SJSA1 (cell line): ENCODE results near the gene KCNH8. TPM values are rescaled to one million over a fixed set of nuclear protein-coding genes. Genes with fewer than 3 reads are reported as not detected.
A peak's percentile ranks its signal among the peaks of the same experiment; 100 is the strongest.
"Not testable (repeated sequence)": the region's sequence is repeated elsewhere in the genome, so short reads cannot be mapped to it uniquely, and the experiment has no call there.

Source experiments
- DNase-seq, 2 experiments: peaks; one replicate each; pipeline ENCODE4 v3.0.0-alpha.2; 2015 to 2020; ENCODE audit warnings: low spot score in 2 of 2, low read depth in 1 of 2
- H3K27ac ChIP-seq: fragments of 250-450 bp; sonication (Bioruptor Pico); 2 replicates; pipeline ENCODE4 v1.5.1; 2020; ENCODE audit warnings: mild to moderate bottlenecking, moderate library complexity
- H3K27me3 ChIP-seq: fragments of 250-450 bp; sonication (Bioruptor Pico); replicated peaks from 2 replicates; pipeline ENCODE4 v1.5.1; 2020; ENCODE audit warnings: mild to moderate bottlenecking, moderate library complexity
- H3K36me3 ChIP-seq: fragments of 250-450 bp; sonication (Bioruptor Pico); 2 replicates; pipeline ENCODE4 v1.5.1; 2020; ENCODE audit warnings: mild to moderate bottlenecking
- H3K4me1 ChIP-seq: fragments of 250-450 bp; sonication (Bioruptor Pico); replicated peaks from 2 replicates; pipeline ENCODE4 v1.6.1; 2021; ENCODE audit warnings: mild to moderate bottlenecking
- H3K4me3 ChIP-seq: fragments of 250-450 bp; sonication (Bioruptor Pico); 2 replicates; pipeline ENCODE4 v1.5.1; 2020; ENCODE audit warnings: mild to moderate bottlenecking
- H3K9me3 ChIP-seq: fragments of 250-450 bp; sonication (Bioruptor Pico); replicated peaks from 2 replicates; pipeline ENCODE4 v1.5.1; 2020; ENCODE audit warnings: mild to moderate bottlenecking
- total RNA-seq: library from RNA; depleted of rRNA; stranded (reverse); fragments of >200 nt; shearing (Covaris generic); gene quantifications from 2 replicates; pipeline ENCODE4 v1.2.3, GENCODE V29; 2014; rRNA removed

KCNH8 gene
- not detected in 2 replicates for total RNA-seq

DNA sequence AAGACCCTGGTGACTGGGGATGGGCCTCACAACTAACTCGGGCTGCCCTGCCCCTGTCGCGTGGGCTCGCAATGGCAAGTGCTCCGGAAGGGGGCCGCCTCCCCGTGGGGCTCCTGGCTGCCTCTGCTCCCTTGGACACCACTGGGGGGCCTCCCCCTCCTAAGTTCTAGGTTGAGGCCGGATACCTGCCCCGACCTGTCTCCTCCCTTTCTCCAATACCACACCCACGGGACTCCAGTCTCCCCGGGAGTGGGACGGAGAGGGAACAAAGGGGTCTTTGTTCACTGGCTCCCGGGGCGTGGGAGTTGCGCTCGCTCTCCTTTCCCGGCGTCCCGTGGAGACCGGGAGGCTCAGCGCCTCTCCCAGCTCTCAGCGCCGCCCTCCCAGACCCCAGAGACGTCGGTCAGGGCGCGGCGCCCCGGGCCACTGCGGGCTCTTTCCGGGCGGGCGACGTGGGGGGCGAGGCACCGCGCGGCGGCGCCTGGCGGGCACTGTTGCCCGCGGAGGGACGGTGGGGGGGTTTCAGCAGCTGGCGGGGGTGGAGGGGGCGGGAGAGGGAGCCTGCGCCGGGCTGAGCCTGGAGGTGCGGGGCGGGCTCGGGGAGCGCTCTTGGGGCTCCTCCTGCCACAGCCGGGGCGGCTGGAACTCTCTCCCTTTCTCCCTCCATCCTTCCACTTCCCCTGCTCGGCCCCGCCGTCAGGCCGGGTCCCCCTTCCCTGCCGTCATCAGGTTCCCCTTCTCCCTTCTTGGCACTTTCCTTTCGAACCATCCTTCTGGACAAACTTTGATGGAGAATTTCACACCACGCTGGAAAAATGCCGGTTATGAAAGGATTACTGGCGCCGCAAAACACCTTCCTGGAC, at the start of gene KCNH8:
KCNH8 (plus strand) TSS at position 606 of the 863 bp plus-strand sequence; CDS start at position 816, 210 bp downstream.
- Histone ChIP-seq H3K4me3 (peak within 1 kb of the TSS; percentile 37), H3K4me1 (peaks cover 10% of the 10 kb centered on the region), H3K27ac (no peak within 1 kb of the TSS), H3K36me3 (no peaks in the 10 kb centered on the region), H3K9me3 (no peaks in the 10 kb centered on the region), H3K27me3 (peaks cover 5% of the 10 kb centered on the region)
- DNase-seq = no peak

GRCh38 chr3:19102654-19103290, 45.5 kb upstream of the KCNH8 start:
- H3K9me3 ChIP-seq, H3K27me3 ChIP-seq, H3K27ac ChIP-seq, H3K4me3 ChIP-seq, H3K4me1 ChIP-seq, DNase-seq, H3K36me3 ChIP-seq: not testable (repeated sequence)

GRCh38 chr3:19103510-19103909, 44.8 kb upstream of the KCNH8 start:
- Histone ChIP-seq H3K27ac (no peak overlapping the region), H3K4me1 (no peaks in the 10 kb centered on the region), H3K36me3 (no peaks in the 10 kb centered on the region), H3K27me3 (no peaks in the 10 kb centered on the region), H3K4me3 (no peak overlapping the region), H3K9me3 (no peaks in the 10 kb centered on the region)
- no peak for DNase-seq

DNA sequence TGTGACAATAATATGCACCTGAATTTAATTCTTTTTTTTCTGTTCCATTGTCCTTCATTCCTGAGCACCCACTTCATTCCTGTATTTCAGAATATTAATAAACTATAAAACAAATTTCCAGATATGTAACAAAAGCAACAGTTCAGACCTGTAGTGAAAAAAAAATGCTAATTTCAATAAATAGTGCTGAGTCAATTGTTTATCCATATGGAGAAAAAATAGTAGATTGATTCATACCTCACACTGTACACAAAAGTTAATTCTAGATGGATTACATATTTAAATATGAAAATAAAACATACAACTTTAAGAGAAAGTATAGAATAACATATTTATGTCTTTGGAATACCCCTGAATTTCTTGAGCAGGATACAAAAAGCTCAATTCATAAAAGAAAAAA, 43.9 kb upstream of the KCNH8 start:
- DNase-seq = no peak

DNA sequence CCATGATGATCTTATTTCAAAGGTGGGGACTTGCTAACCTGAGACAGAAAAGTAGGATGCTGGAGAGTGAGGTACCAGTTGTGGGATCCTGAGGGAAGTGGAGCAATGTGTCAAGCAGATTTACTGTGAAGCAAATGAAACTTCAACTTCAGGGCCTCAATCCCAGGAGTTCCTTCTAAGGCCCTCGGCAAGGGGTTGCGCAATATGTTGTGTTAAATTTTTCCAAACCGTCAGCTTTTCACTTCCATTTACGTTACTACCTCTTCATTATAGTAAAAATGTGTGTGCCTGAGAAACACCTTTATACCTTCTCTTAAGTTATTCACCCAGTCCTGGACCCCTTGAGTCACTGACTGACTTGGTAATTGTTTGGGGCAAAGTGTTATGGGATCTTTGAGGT, 42.5 kb upstream of the KCNH8 start:
- H3K4me3 ChIP-seq = no peak overlapping the region

More for the DNA sequence above, 43.9 kb upstream of the KCNH8 start:
- no peaks in the 10 kb centered on the region for H3K4me1 ChIP-seq
- no peak overlapping the region for H3K27ac ChIP-seq
- H3K9me3 ChIP-seq = no peaks in the 10 kb centered on the region
- no peak overlapping the region for H3K4me3 ChIP-seq
- no peaks in the 10 kb centered on the region for H3K27me3 ChIP-seq
- no peaks in the 10 kb centered on the region for H3K36me3 ChIP-seq

GRCh38 chr3:19106307-19106706, 42.0 kb upstream of the KCNH8 start:
- Histone ChIP-seq H3K27me3 (no peaks in the 10 kb centered on the region), H3K27ac (no peak overlapping the region), H3K36me3 (no peaks in the 10 kb centered on the region), H3K4me3 (no peak overlapping the region), H3K9me3 (no peaks in the 10 kb centered on the region), H3K4me1 (no peaks in the 10 kb centered on the region)
- no peak for DNase-seq

More for the DNA sequence above, 42.5 kb upstream of the KCNH8 start:
- Histone ChIP-seq H3K4me1 (no peaks in the 10 kb centered on the region), H3K27me3 (no peaks in the 10 kb centered on the region), H3K36me3 (no peaks in the 10 kb centered on the region), H3K27ac (no peak overlapping the region), H3K9me3 (no peaks in the 10 kb centered on the region)
- DNase-seq = no peak

DNA sequence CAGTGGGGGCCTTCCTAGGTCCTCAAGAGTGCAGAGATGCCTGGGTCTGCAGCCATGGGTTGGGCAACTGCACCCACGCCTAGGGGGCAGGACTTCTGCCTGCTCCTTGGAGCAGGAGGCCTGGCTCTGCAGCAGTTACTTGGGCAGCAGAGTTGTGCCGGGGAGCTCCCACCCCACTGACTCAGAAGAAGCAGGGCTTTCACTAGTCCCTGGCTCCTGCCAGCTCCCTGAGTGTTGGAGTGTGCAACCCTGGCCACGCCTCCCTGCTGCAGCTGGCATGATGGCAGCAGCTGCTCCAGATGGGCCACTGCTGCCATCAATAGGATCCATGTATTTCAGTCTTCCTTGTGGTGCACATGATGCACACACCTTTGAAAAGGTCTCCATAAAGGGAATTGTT, 40.6 kb upstream of the KCNH8 start:
- Histone ChIP-seq H3K36me3 (no peaks in the 10 kb centered on the region), H3K27me3 (no peaks in the 10 kb centered on the region), H3K27ac (no peak overlapping the region), H3K4me1 (no peaks in the 10 kb centered on the region), H3K4me3 (no peak overlapping the region), H3K9me3 (no peaks in the 10 kb centered on the region)
- no peak for DNase-seq

DNA sequence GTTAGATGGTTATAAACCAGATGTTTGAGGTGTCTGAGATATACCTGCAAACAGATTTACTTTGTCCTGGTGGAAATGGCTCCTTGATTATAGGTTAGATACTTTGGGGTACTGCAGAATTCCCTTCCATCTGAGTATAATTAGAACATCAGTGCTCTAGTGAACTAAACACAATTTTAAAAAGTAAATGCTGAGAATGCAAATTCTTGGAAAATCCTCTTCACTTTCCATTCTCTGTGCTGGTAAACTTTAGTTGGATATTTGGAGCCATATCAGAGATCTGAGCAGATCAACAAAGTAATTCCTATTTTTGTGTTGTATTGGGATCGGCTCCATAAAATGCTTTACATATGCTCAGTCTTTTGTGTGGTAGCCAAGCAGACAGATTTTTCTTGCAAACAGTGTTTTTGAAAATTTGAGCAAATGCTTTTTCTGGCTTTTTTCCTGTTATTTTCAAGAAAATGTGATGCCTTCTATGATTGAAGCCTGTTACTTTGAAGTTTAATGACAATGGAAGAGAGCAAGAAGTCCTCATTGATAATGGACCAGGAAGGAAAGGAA, 37.9 kb upstream of the KCNH8 start:
- no peaks in the 10 kb centered on the region for H3K36me3 ChIP-seq
- H3K27ac ChIP-seq = no peak overlapping the region
- no peak overlapping the region for H3K4me3 ChIP-seq
- H3K4me1 ChIP-seq = no peaks in the 10 kb centered on the region
- H3K9me3 ChIP-seq = no peaks in the 10 kb centered on the region
- no peaks in the 10 kb centered on the region for H3K27me3 ChIP-seq
- no peak for DNase-seq

DNA sequence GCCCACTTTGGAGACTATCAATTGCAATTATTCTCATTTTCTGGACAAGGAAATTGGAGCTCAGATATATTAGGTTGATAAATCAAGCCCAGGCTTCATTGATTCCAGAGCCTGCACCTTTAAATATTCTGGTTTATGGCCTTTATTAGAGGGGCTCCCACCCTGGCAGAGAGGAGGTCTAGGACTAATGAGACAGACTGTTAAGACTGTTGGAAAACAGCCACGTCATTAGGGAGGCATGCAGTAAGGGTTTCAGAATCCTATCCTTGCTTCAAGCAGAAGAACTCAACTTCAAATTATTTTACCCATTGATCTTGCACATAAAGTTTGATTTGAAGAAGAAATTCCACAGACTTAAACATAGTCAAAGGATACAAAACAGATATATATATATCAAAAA, 33.8 kb upstream of the KCNH8 start:
- Histone ChIP-seq H3K4me1 (no peaks in the 10 kb centered on the region), H3K9me3 (no peaks in the 10 kb centered on the region), H3K4me3 (no peak overlapping the region), H3K27ac (no peak overlapping the region), H3K36me3 (no peaks in the 10 kb centered on the region), H3K27me3 (no peaks in the 10 kb centered on the region)
- DNase-seq = no peak

DNA sequence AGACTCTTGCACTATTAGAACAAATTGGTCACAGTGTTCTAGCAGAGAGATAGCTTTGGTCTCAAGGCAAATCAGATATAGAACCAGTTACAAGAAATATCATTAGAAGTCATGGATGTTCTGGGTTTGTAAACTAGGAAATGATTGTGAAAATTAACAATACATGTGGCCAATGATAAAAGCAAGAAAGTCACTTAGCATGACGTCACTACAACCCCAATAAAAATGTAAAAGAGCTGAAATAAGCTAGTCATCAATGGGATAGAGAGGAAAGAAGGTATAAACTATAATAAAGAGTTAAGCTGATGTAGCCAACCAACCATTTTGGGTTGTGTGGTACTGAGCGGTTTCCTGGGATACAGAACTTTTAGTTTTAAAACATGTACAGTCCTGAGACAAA, 32.1 kb upstream of the KCNH8 start:
- H3K9me3 ChIP-seq = no peaks in the 10 kb centered on the region
- H3K4me3 ChIP-seq = no peak overlapping the region
- H3K4me1 ChIP-seq = no peaks in the 10 kb centered on the region
- no peak for DNase-seq
- no peak overlapping the region for H3K27ac ChIP-seq
- H3K36me3 ChIP-seq = no peaks in the 10 kb centered on the region
- H3K27me3 ChIP-seq = no peaks in the 10 kb centered on the region

GRCh38 chr3:19124752-19125151, 23.6 kb upstream of the KCNH8 start:
- H3K27me3 ChIP-seq = no peaks in the 10 kb centered on the region
- no peaks in the 10 kb centered on the region for H3K36me3 ChIP-seq
- no peak overlapping the region for H3K4me3 ChIP-seq
- no peak for DNase-seq
- H3K9me3 ChIP-seq = no peaks in the 10 kb centered on the region
- no peaks in the 10 kb centered on the region for H3K4me1 ChIP-seq
- no peak overlapping the region for H3K27ac ChIP-seq

GRCh38 chr3:19139863-19140262, 8.4 kb upstream of the KCNH8 start:
- Histone ChIP-seq H3K27me3 (no peaks in the 10 kb centered on the region), H3K4me1 (no peaks in the 10 kb centered on the region), H3K36me3 (no peaks in the 10 kb centered on the region), H3K27ac (no peak overlapping the region), H3K4me3 (no peak overlapping the region), H3K9me3 (no peaks in the 10 kb centered on the region)
- no peak for DNase-seq

- DNase-seq = peak; percentile 9 to 47
- Histone ChIP-seq H3K27ac (no peak overlapping the region), H3K36me3 (no peaks in the 10 kb centered on the region), H3K4me1 (peaks cover 10% of the 10 kb centered on the region), H3K9me3 (no peaks in the 10 kb centered on the region), H3K4me3 (peak overlapping the region; percentile 37), H3K27me3 (peaks cover 5% of the 10 kb centered on the region)
These were observed 1.3 kb upstream of the KCNH8 start for GRCh38 chr3:19146685-19147650.
